Measurements from ENCODE around the gene PHAF1. TPM values are rescaled to one million over a fixed set of nuclear protein-coding genes. Genes with fewer than 3 reads are reported as not detected.

Gene PHAF1
- total RNA-seq, 5 donors from 2014 or later (not counting 1 experiment from before 2014, with no cell fraction given), result 19.4 to 23.0 (median 20.1) TPM

DNA sequence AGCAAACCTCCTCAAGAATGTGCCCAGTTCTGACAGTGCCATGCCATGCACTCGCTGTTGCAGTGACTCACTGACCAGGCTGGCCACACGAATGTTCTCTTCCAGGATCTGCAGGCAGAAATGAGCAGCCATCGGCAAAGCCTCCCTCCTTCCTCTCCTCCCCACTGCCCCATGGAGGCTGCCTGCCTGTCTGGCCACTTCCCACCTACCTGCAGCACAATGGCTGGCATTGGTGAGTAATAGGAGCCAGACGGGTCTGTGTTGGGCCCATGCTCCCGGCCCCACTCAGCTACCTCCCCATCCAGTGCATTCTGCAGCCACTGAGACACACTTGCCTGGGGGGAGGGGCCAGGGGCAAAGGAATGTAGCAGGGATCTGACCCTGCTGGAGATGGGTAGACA, 76.8 kb downstream of the PHAF1 start:
- WGBS (ENCODE audit: insufficient coverage), result 86% methylated on average over 2 of the region's 5 CpGs
- POLR2A ChIA-PET, result no interaction called here

DNA sequence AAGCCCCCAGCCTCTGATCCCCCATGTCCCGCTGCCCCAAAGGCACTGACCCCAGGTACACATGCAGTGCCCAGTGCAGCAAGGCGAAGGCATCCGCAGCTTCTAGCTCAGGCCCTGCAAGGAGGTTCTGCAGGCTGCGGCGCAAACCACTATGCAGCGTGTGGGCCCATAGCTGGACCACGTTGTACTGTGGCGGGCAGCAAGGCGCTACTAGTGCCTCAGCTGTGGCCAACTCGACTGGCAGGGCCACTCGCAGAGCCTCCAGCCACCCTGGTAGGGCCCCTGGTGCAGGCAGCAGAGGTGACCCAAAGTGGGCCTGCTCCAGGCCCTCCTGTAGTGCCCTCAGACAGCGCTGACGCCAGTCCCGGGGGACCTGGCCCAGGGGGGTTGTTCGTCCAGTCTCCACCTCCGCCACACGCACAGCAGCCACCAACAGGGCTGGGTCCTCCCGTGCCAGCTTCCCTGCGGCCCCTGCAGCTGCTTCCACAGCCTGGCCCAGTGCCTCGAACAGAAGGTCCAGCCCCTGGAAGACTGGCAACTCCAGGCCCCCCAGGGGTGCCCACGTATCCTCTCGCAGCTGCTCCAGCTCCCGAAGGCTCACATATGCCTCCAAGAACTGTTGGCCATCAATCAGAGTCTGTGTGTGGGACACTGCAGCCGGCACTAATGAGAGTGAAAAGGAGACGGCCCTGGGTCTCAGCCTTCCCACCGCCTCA, 77.6 kb downstream of the PHAF1 start:
- Mint-ChIP-seq H3K9me3 (no peaks in the 10 kb centered on the region), H3K4me1 (peaks cover 21 to 23% (median 23%) of the 10 kb centered on the region in 3 donors), H3K36me3 (no peaks in the 10 kb centered on the region), H3K27me3 (peaks cover 0 to 6% of the 10 kb centered on the region in 2 donors), H3K4me3 (peak overlapping the region in 1 of 3 donors; percentile 5), H3K27ac (no peak overlapping the region)
- ChIA-PET POLR2A (interaction anchor here in 1 of 2 donors (0.6 kb wide), 1 partner anchor 159 kb away, joined by 7 read pairs; no protein-coding TSS in a partner anchor), CTCF (interaction anchor here in 1 of 2 donors (1.1 kb wide), 1 partner anchor 233 kb away, joined by 3 read pairs; no protein-coding TSS in a partner anchor)
- Histone ChIP-seq H3K4me1 (ENCODE audit: control insufficient read depth in 1 of 2, extremely low read depth in 1 of 2, insufficient read depth in 2 of 2, low read length in 2 of 2) (peaks cover 9 to 32% of the 10 kb centered on the region in 2 experiments), H3K9me3 (no peaks in the 10 kb centered on the region), H3K27me3 (replicated peaks in 1 of 2; ENCODE audit: control insufficient read depth in 2 of 2, extremely low read depth in 1 of 2, insufficient read depth in 2 of 2, low read length in 1 of 2) (peaks cover 0 to 34% of the 10 kb centered on the region in 2 experiments), H3K36me3 (ENCODE audit: control insufficient read depth in 2 of 2, extremely low read depth in 1 of 2, insufficient read depth in 1 of 2, low read length in 1 of 2) (no peaks in the 10 kb centered on the region), H3K27ac (ENCODE audit: low read length) (no peak overlapping the region), H3K4me3 (ENCODE audit: control insufficient read depth in 1 of 2, extremely low read depth in 1 of 2, low read length in 1 of 2) (no peak overlapping the region)
- ATAC-seq (replicated peaks in 1 of 4), result no peak
- 91% methylated on average over 25 of the region's 26 CpGs for WGBS (ENCODE audit: insufficient coverage)
- DNase-seq, result no peak

More for the DNA sequence above, 76.8 kb downstream of the PHAF1 start:
- no peaks in the 10 kb centered on the region for H3K36me3 ChIP-seq (ENCODE audit: control insufficient read depth in 2 of 2, extremely low read depth in 1 of 2, insufficient read depth in 1 of 2, low read length in 1 of 2)
- peak overlapping the region in 1 of 3 donors; percentile 5 for H3K4me3 Mint-ChIP-seq
- H3K4me1 ChIP-seq (ENCODE audit: control insufficient read depth in 1 of 2, extremely low read depth in 1 of 2, insufficient read depth in 2 of 2, low read length in 2 of 2), result peaks cover 6 to 26% of the 10 kb centered on the region in 2 experiments
- no peaks in the 10 kb centered on the region for H3K9me3 ChIP-seq
- H3K36me3 Mint-ChIP-seq, result no peaks in the 10 kb centered on the region
- CTCF ChIA-PET, result interaction anchor here in 1 of 2 donors (1.1 kb wide), 1 partner anchor 232 kb away, joined by 3 read pairs; no protein-coding TSS in a partner anchor
- H3K27me3 ChIP-seq (replicated peaks in 1 of 2; ENCODE audit: control insufficient read depth in 2 of 2, extremely low read depth in 1 of 2, insufficient read depth in 2 of 2, low read length in 1 of 2), result peaks cover 0 to 34% of the 10 kb centered on the region in 2 experiments
- H3K9me3 Mint-ChIP-seq, result no peaks in the 10 kb centered on the region
- no peak overlapping the region for H3K4me3 ChIP-seq (ENCODE audit: control insufficient read depth in 1 of 2, extremely low read depth in 1 of 2, low read length in 1 of 2)
- no peak overlapping the region for H3K27ac Mint-ChIP-seq
- no peak for DNase-seq
- peaks cover 0 to 6% of the 10 kb centered on the region in 2 donors for H3K27me3 Mint-ChIP-seq
- H3K27ac ChIP-seq (ENCODE audit: low read length), result no peak overlapping the region
- H3K4me1 Mint-ChIP-seq, result peaks cover 16 to 18% (median 18%) of the 10 kb centered on the region in 3 donors
- ATAC-seq (replicated peaks in 1 of 4), result no peak

DNA sequence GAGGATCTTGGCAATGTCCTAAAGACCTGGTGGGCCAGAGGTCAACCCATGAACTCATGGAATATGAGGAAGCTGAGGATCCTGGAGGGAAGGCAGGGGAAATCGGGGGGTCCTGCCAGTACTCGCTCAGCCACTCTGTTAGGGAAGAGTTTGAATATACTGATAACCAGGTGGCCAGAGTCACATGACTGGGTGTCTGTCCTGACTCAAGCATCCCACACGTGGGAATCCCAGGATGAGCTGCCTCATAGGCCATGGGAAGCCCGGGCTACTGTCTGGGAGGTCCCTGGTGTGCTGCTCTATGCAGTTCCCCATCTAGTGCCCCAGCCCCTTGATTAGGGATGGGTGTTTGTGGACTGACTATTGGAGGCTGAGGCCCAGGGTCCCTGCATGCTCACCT, 78.6 kb downstream of the PHAF1 start:
- H3K9me3 ChIP-seq, result no peaks in the 10 kb centered on the region
- H3K4me3 ChIP-seq (ENCODE audit: control insufficient read depth in 1 of 2, extremely low read depth in 1 of 2, low read length in 1 of 2), result no peak overlapping the region
- Mint-ChIP-seq H3K27me3 (peaks cover 0 to 6% of the 10 kb centered on the region in 2 donors), H3K4me1 (peaks cover 27 to 33% (median 32%) of the 10 kb centered on the region in 3 donors), H3K36me3 (no peaks in the 10 kb centered on the region), H3K9me3 (no peaks in the 10 kb centered on the region), H3K27ac (no peak overlapping the region), H3K4me3 (no peak overlapping the region)
- peaks cover 5 to 36% of the 10 kb centered on the region in 2 experiments for H3K4me1 ChIP-seq (ENCODE audit: control insufficient read depth in 1 of 2, extremely low read depth in 1 of 2, insufficient read depth in 2 of 2, low read length in 2 of 2)
- CTCF ChIA-PET, result interaction anchor here in 1 of 2 donors (0.6 kb wide), 1 partner anchor 69 kb away, joined by 8 read pairs; no protein-coding TSS in a partner anchor
- DNase-seq (no peak), ATAC-seq (replicated peaks in 1 of 4) (no peak)
- POLR2A ChIA-PET, result no interaction called here
- H3K27me3 ChIP-seq (replicated peaks in 1 of 2; ENCODE audit: control insufficient read depth in 2 of 2, extremely low read depth in 1 of 2, insufficient read depth in 2 of 2, low read length in 1 of 2), result peaks cover 0 to 34% of the 10 kb centered on the region in 2 experiments
- H3K27ac ChIP-seq (ENCODE audit: low read length), result no peak overlapping the region
- H3K36me3 ChIP-seq (ENCODE audit: control insufficient read depth in 2 of 2, extremely low read depth in 1 of 2, insufficient read depth in 1 of 2, low read length in 1 of 2), result peaks cover 0 to 4% of the 10 kb centered on the region in 2 donors
- 35% methylated on average over 2 of the region's 4 CpGs for WGBS (ENCODE audit: insufficient coverage)

DNA sequence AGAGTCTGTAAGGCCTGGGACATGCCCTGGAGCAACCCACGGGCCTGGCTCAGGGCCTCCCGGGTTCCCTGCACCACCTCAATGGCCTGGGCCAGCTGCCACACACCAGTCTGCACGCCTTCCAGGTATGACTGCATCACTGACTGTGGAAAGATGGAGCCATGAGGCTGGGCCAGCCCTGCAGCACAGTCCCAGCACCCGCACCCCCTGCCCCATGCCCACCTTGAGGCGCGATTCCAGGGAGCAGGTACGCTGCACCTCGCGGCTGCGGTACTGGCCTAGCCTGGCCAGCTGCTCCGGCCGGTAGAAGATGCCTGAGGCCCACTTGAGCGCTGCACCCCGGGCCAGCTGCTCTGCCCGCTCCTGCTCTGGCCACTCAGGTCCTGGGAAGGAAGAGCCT, 79.1 kb downstream of the PHAF1 start:
- ChIA-PET POLR2A (no interaction called here), CTCF (no interaction called here)
- Mint-ChIP-seq H3K4me1 (peaks cover 32 to 38% (median 36%) of the 10 kb centered on the region in 3 donors), H3K9me3 (no peaks in the 10 kb centered on the region), H3K36me3 (peaks cover under 1% of the 10 kb centered on the region), H3K27ac (no peak overlapping the region), H3K27me3 (peaks cover 0 to 6% of the 10 kb centered on the region in 2 donors), H3K4me3 (no peak overlapping the region)
- Histone ChIP-seq H3K4me3 (ENCODE audit: control insufficient read depth in 1 of 2, extremely low read depth in 1 of 2, low read length in 1 of 2) (no peak overlapping the region), H3K4me1 (ENCODE audit: control insufficient read depth in 1 of 2, extremely low read depth in 1 of 2, insufficient read depth in 2 of 2, low read length in 2 of 2) (peaks cover 5 to 40% of the 10 kb centered on the region in 2 experiments), H3K9me3 (no peaks in the 10 kb centered on the region), H3K27me3 (replicated peaks in 1 of 2; ENCODE audit: control insufficient read depth in 2 of 2, extremely low read depth in 1 of 2, insufficient read depth in 2 of 2, low read length in 1 of 2) (peaks cover 0 to 34% of the 10 kb centered on the region in 2 experiments), H3K36me3 (ENCODE audit: control insufficient read depth in 2 of 2, extremely low read depth in 1 of 2, insufficient read depth in 1 of 2, low read length in 1 of 2) (peaks cover 0 to 4% of the 10 kb centered on the region in 2 donors), H3K27ac (ENCODE audit: low read length) (no peak overlapping the region)
- ATAC-seq (replicated peaks in 1 of 4), result no peak
- WGBS (ENCODE audit: insufficient coverage), result 92% methylated on average over 12 of the region's 15 CpGs
- DNase-seq, result no peak

DNA sequence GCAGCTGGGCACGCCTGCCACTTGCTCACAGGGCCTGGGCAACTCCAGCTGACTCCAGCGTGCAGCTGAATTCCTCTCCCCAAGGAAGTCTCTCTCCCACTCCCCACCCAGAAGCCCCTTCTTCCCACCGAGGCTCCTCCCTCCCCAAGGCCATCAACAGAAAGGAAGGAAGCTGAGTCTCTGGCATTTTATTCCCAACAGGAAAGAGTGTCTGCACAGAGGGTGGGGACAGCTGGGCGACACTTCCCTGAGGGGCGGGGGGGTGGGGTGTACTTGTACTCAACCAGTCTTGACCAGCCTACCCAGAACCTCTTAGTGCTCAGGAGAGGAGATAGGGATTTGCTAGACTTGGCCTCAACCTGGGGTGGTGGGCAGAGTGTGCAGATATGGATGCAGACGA, 80.3 kb downstream of the PHAF1 start, which contains the start of gene EXOC3L1:
EXOC3L1 (minus strand) TSS at position 96 of the 400 bp plus-strand sequence. CDS start 460 bp downstream, outside the sequence.
- WGBS (ENCODE audit: insufficient coverage), result 82% methylated on average over 3 of the region's 6 CpGs
- Mint-ChIP-seq H3K36me3 (peaks cover 3% of the 10 kb centered on the region), H3K4me1 (peaks cover 34 to 42% (median 39%) of the 10 kb centered on the region in 3 donors), H3K9me3 (no peaks in the 10 kb centered on the region), H3K27ac (no peak within 1 kb of the TSS), H3K27me3 (peaks cover 0 to 6% of the 10 kb centered on the region in 2 donors), H3K4me3 (peak within 1 kb of the TSS in 1 of 3 donors; percentile 87)
- Histone ChIP-seq H3K4me1 (ENCODE audit: control insufficient read depth in 1 of 2, extremely low read depth in 1 of 2, insufficient read depth in 2 of 2, low read length in 2 of 2) (peaks cover 5 to 45% of the 10 kb centered on the region in 2 experiments), H3K9me3 (no peaks in the 10 kb centered on the region), H3K36me3 (ENCODE audit: control insufficient read depth in 2 of 2, extremely low read depth in 1 of 2, insufficient read depth in 1 of 2, low read length in 1 of 2) (peaks cover 7 to 15% of the 10 kb centered on the region in 2 donors), H3K27me3 (replicated peaks in 1 of 2; ENCODE audit: control insufficient read depth in 2 of 2, extremely low read depth in 1 of 2, insufficient read depth in 2 of 2, low read length in 1 of 2) (peaks cover 0 to 33% of the 10 kb centered on the region in 2 experiments), H3K27ac (ENCODE audit: low read length) (no peak within 1 kb of the TSS), H3K4me3 (ENCODE audit: control insufficient read depth in 1 of 2, extremely low read depth in 1 of 2, low read length in 1 of 2) (no peak within 1 kb of the TSS)
- DNase-seq (no peak), ATAC-seq (replicated peaks in 1 of 4) (no peak)
- ChIA-PET CTCF (interaction anchor here (0.5 to 0.7 kb wide), 2 partner anchors 22 to 43 kb away, joined by 3 read pairs; no protein-coding TSS in a partner anchor), POLR2A (no interaction called here)
